Calu3 (cell line): ENCODE results near the gene MUC2. TPM values are rescaled to one million over a fixed set of nuclear protein-coding genes. Genes with fewer than 3 reads are reported as not detected.

Experiments used
- BruUV-seq: library from RNA; stranded (reverse); fragments of 400-500 nt; replicated peaks from 2 replicates; lab custom pipeline; 2021; lab: Mats Ljungman, UMichigan
- CTCF ChIA-PET: fragments of 300-600 bp; sonication (Branson Sonifier 250); formaldehyde crosslinking; loops from one replicate; lab custom pipeline; 2022; ENCODE audit warnings: antibody characterized with exemption; lab: Charles Lee
- DNase-seq: peaks from one replicate; pipeline ENCODE4 v3.0.0; 2022
- H3K27ac Mint-ChIP-seq: one replicate; pipeline ENCODE4 v1.8.0; 2022; ENCODE audit warnings: mixed read lengths; ENCODE audit not compliant: unreplicated experiment
- H3K27me3 Mint-ChIP-seq: one replicate; pipeline ENCODE4 v1.8.0; 2022; ENCODE audit warnings: mixed read lengths; ENCODE audit not compliant: unreplicated experiment
- H3K36me3 Mint-ChIP-seq: one replicate; pipeline ENCODE4 v1.8.0; 2022; ENCODE audit warnings: mild to moderate bottlenecking, moderate library complexity, mixed read lengths; ENCODE audit not compliant: insufficient read depth, unreplicated experiment
- H3K4me1 Mint-ChIP-seq: one replicate; pipeline ENCODE4 v1.8.0; 2022; ENCODE audit warnings: mild to moderate bottlenecking, low read depth, mixed read lengths; ENCODE audit not compliant: unreplicated experiment
- H3K4me3 Mint-ChIP-seq: one replicate; pipeline ENCODE4 v1.8.0; 2022; ENCODE audit warnings: mild to moderate bottlenecking, low read depth, moderate library complexity, mixed read lengths; ENCODE audit not compliant: unreplicated experiment
- H3K9me3 Mint-ChIP-seq: one replicate; pipeline ENCODE4 v1.8.0; 2022; ENCODE audit warnings: low read depth, mixed read lengths; ENCODE audit not compliant: unreplicated experiment
- intact Hi-C: fragments of 100-400 bp; cut with micrococcal nuclease; formaldehyde crosslinking; loops from one replicate; pipeline ENCODE4 v1.10.0; 2022; ENCODE audit not compliant: unreplicated experiment
- total RNA-seq: library from RNA; stranded (reverse); gene quantifications from 2 replicates; pipeline ENCODE4 v1.2.3, GENCODE V29; 2022
- TF ChIP-seq, protein P1 (sequence below): fragments of 200-600 bp; IDR thresholded peaks from one replicate; pipeline ENCODE4 v1.8.0; 2022; ENCODE audit warnings: antibody characterized with exemption; ENCODE audit not compliant: unreplicated experiment

MUC2 gene
- total RNA-seq, 1 experiment from 2014 or later, result not detected

DNA sequence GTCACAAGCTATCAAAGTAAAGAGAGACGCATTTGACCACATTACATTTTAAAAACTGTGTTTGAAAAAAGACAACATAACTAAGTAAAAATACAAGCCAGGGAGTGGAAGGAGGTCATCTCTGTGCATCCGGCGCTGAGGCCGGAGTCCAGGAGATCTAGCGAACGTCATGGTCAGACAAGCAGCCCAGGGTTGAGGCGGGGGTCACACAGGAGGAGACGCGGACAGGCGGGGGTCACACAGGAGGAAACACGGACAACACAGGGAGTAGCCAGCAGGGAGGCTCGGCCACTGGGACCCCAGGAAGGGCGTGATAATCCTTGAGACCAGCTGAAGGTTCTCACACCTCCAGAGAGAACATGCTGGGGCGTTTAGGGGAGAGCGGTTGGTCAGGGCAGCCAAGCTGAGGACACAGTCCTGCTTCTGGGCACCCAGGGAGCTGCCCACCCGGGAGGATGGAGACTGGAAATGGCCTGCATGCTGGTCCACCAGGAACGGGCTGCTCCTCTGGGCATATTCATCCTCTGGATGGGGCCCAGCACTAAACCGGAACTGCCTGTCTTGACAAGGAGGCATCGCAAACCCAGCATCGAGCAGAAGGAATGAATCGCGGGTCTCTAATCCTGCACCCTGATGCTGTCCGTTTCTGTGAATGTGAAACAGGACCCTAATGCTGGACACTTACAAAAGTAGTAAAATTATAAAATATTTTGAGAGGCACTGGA lies 42.2 kb downstream of the MUC2 start:
- Mint-ChIP-seq H3K27ac (no peak overlapping the region), H3K4me1 (peaks cover 10% of the 10 kb centered on the region), H3K9me3 (no peaks in the 10 kb centered on the region), H3K27me3 (no peaks in the 10 kb centered on the region), H3K4me3 (no peak overlapping the region), H3K36me3 (no peaks in the 10 kb centered on the region)
- BruUV-seq, result no TSS peak
- DNase-seq, result no peak
- intact Hi-C loops, result loop anchor here (10.0 kb wide), 1 partner anchor 88 kb away; no protein-coding TSS in a partner anchor
- TF ChIP-seq, protein P1, sequence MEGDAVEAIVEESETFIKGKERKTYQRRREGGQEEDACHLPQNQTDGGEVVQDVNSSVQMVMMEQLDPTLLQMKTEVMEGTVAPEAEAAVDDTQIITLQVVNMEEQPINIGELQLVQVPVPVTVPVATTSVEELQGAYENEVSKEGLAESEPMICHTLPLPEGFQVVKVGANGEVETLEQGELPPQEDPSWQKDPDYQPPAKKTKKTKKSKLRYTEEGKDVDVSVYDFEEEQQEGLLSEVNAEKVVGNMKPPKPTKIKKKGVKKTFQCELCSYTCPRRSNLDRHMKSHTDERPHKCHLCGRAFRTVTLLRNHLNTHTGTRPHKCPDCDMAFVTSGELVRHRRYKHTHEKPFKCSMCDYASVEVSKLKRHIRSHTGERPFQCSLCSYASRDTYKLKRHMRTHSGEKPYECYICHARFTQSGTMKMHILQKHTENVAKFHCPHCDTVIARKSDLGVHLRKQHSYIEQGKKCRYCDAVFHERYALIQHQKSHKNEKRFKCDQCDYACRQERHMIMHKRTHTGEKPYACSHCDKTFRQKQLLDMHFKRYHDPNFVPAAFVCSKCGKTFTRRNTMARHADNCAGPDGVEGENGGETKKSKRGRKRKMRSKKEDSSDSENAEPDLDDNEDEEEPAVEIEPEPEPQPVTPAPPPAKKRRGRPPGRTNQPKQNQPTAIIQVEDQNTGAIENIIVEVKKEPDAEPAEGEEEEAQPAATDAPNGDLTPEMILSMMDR, result no peak
- CTCF ChIA-PET, result interaction anchor here (1.1 kb wide), 1 partner anchor 12 kb away, joined by 3 read pairs; no protein-coding TSS in a partner anchor

DNA sequence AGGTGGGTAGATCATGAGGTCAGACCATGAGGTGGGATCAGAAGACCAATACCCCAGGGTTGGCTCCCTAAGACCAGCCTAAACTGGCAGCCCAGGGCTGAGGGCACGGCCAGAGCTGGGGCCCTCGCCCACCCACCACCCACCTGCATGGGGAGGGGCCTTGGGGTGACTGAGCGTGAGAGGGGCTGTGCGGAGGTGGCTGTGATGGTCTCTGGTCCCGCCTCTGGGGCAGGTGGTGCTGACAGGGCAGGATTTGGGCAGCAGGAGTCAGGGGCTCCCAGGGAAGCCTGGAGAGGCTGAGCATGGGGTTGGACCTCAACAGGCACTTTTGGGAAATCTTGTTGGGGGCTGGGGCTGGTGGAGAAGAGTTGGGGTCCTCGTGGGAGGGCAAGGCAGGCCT lies 43.3 kb downstream of the MUC2 start:
- Mint-ChIP-seq H3K27me3 (peaks cover 8% of the 10 kb centered on the region), H3K27ac (no peak overlapping the region), H3K4me3 (no peak overlapping the region), H3K4me1 (peaks cover 10% of the 10 kb centered on the region), H3K9me3 (no peaks in the 10 kb centered on the region), H3K36me3 (no peaks in the 10 kb centered on the region)
- no peak for DNase-seq
- TF ChIP-seq, protein P1, result no peak
- no TSS peak for BruUV-seq
- intact Hi-C loops, result loop anchor here (10.0 kb wide), 1 partner anchor 87 kb away; no protein-coding TSS in a partner anchor
- CTCF ChIA-PET, result interaction anchor here (1.1 kb wide), 1 partner anchor 11 kb away, joined by 3 read pairs; no protein-coding TSS in a partner anchor

DNA sequence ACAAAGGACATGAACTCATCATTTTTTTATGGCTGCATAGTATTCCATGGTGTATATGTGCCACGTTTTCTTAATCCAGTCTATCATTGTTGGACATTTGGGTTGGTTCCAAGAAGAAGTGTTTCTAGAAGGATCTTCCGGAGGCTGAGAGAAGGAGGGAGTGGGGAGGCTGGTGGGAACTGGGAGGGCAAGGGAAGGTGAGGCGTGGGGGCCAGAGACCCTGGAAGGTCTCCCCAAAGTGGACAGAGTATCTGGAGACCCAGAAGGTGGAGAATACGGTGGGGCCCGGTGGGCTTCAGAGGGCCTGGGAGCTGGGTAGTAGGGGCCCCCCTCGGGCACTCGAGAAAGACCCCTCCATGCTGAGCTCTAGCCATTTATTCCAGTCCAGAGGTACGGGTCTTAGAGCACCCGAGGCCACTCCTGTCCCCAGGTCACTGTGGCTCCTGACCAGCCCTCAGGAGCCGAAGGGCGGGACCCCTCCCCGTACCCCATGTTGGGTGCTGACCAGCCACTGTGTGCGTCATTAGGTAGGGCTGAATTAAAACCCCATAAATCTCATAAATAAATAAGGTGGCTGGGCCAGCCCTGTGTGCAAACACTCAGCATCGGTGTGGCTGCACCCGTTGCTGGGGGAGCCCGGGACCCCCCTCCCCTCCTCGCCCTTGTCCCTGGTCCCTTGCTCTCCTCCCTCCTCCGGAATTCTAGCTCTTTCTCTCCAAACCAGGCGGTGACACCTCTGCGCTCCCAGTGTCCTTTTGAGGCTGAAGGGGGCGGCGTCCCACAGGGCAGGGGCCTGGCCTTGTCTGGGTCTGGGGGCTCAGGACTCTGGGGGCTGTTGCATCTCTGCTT lies 44.3 kb downstream of the MUC2 start:
- intact Hi-C loops, result loop anchor here (10.0 kb wide), 1 partner anchor 86 kb away; no protein-coding TSS in a partner anchor
- TF ChIP-seq, protein P1, result no peak
- CTCF ChIA-PET, result no interaction called here
- DNase-seq, result no peak
- no peak overlapping the region for H3K27ac Mint-ChIP-seq
- no TSS peak for BruUV-seq
- H3K9me3 Mint-ChIP-seq, result no peaks in the 10 kb centered on the region
- H3K4me3 Mint-ChIP-seq, result no peak overlapping the region
- no peaks in the 10 kb centered on the region for H3K36me3 Mint-ChIP-seq
- H3K27me3 Mint-ChIP-seq, result peaks cover 18% of the 10 kb centered on the region
- H3K4me1 Mint-ChIP-seq, result peaks cover 10% of the 10 kb centered on the region

DNA sequence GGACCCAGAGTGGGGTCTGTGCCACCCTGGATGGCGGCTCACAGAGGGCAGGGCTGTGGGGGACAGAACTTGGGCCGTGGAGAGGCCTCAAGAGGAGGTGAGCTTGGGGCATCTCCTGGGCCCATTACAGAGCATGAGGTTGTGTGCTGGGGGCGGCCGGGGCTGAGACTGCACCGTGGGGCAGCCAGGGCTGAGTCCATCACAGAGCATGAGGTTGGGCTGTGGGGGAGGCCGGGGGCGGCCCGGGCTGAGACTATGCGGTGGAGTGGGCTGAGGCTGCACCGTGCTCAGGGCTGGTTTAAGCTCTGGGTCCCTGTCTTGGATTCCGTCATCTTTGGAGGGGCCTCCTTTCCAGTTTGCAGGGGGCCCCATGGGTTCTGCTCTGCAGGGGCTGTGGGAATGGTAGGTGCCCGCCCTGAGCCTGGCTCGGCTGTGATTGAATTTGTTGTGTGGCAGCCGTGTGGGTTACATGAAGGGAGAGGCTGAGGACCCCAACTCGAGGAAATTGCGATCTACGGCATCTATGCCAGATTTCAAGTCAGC lies 45.0 kb downstream of the MUC2 start:
- H3K27ac Mint-ChIP-seq, result no peak overlapping the region
- no peak for DNase-seq
- intact Hi-C loops, result loop anchor here (10.0 kb wide), 1 partner anchor 85 kb away; no protein-coding TSS in a partner anchor
- H3K9me3 Mint-ChIP-seq, result peaks cover 4% of the 10 kb centered on the region
- TF ChIP-seq, protein P1, result no peak
- no peaks in the 10 kb centered on the region for H3K36me3 Mint-ChIP-seq
- CTCF ChIA-PET, result interaction anchor here (0.6 kb wide), 1 partner anchor 318 kb away, joined by 3 read pairs; no protein-coding TSS in a partner anchor
- H3K4me3 Mint-ChIP-seq, result no peak overlapping the region
- H3K27me3 Mint-ChIP-seq, result peaks cover 25% of the 10 kb centered on the region
- peaks cover 6% of the 10 kb centered on the region for H3K4me1 Mint-ChIP-seq
- no TSS peak for BruUV-seq
